Thymus (tissue), 14 donors: ENCODE results near the gene TIMM21. TPM values are rescaled to one million over a fixed set of nuclear protein-coding genes. Genes with fewer than 3 reads are reported as not detected.
A peak's percentile ranks its signal among the peaks of the same experiment; 100 is the strongest.

ENCODE experiments used
- DNase-seq, 9 donors: peaks; one replicate each; pipeline ENCODE4 v3.0.0-alpha.2; 2013; ENCODE audit warnings: low spot score in 9 of 9, low read depth in 6 of 9, missing footprints in 1 of 9
- H3K27ac ChIP-seq, 2 donors: one replicate each; pipeline ENCODE4 v1.5.1; 2013; ENCODE audit warnings: control low read depth in 1 of 2, low read depth in 1 of 2, low read length in 1 of 2, mild to moderate bottlenecking in 1 of 2, moderate library complexity in 1 of 2
- H3K27me3 ChIP-seq, 2 donors: one replicate each; pipeline ENCODE4 v1.5.1; 2013; ENCODE audit warnings: low read length in 1 of 2; ENCODE audit not compliant: control insufficient read depth in 2 of 2, insufficient read depth in 1 of 2
- H3K36me3 ChIP-seq, 2 donors: one replicate each; pipeline ENCODE4 v1.5.1; 2013; ENCODE audit warnings: low read length in 1 of 2, mild to moderate bottlenecking in 1 of 2, moderate library complexity in 1 of 2; ENCODE audit not compliant: control insufficient read depth in 2 of 2, insufficient read depth in 2 of 2
- H3K4me1 ChIP-seq, 2 donors: one replicate each; pipeline ENCODE4 v1.5.1; 2013; ENCODE audit warnings: low read length in 2 of 2; ENCODE audit not compliant: control insufficient read depth in 2 of 2, insufficient read depth in 2 of 2
- H3K4me3 ChIP-seq, 2 donors: one replicate each; pipeline ENCODE4 v1.5.1; 2013; ENCODE audit warnings: low read length in 2 of 2, control low read depth in 1 of 2, mild to moderate bottlenecking in 1 of 2
- H3K9me3 ChIP-seq, 2 donors: one replicate each; pipeline ENCODE4 v1.5.1; 2013; ENCODE audit warnings: low read length in 1 of 2, mild to moderate bottlenecking in 1 of 2; ENCODE audit not compliant: control insufficient read depth in 2 of 2, insufficient read depth in 1 of 2
- WGBS: extraction: QIAGEN DNeasy Blood & Tissue Kit; methylation state at CpG from one replicate; pipeline ENCODE4 v1.1.7; 2013; 5-methylcytosine and 5-hydroxymethylcytosine counted together
- long read RNA-seq, 10 donors: transcript quantifications; one replicate each; lab custom pipeline, GENCODE V29; 2026
- polyA plus RNA-seq: library from polyadenylated mRNA; stranded (reverse); fragments of 200-250 nt; gene quantifications from one replicate; pipeline ENCODE4 v1.2.3, GENCODE V29; 2013
- total RNA-seq: library from RNA; stranded (reverse); fragments of 120-200 nt; gene quantifications from one replicate; pipeline ENCODE4 v1.2.4, GENCODE V29; 2013
- donor health status: healthy.

The TIMM21 gene, protein sequence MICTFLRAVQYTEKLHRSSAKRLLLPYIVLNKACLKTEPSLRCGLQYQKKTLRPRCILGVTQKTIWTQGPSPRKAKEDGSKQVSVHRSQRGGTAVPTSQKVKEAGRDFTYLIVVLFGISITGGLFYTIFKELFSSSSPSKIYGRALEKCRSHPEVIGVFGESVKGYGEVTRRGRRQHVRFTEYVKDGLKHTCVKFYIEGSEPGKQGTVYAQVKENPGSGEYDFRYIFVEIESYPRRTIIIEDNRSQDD
- total RNA-seq (34.5 TPM), polyA plus RNA-seq (19.7 TPM)
- long read RNA-seq, donor 1, partial matches to known transcripts = 0 of 3 reads
- long read RNA-seq, donor 1, other reads (novel, unspliced or antisense) = 0 of 3 reads
- long read RNA-seq, donor 2, transcript TIMM21-201 (6 exons, 3,095 nt) = major isoform, 27 of 32 reads
- long read RNA-seq, donor 2, partial matches to known transcripts = 5 of 32 reads
- long read RNA-seq, donor 2, other reads (novel, unspliced or antisense) = 0 of 32 reads
- long read RNA-seq, donor 3, transcript TIMM21-201 (6 exons, 3,095 nt) = major isoform, 17 of 31 reads
- long read RNA-seq, donor 3, partial matches to known transcripts = 9 of 31 reads
- long read RNA-seq, donor 3, other reads (novel, unspliced or antisense) = 0 of 31 reads
- long read RNA-seq, donor 4, partial matches to known transcripts = 0 of 4 reads
- long read RNA-seq, donor 4, other reads (novel, unspliced or antisense) = 0 of 4 reads
- long read RNA-seq, donor 5, transcript TIMM21-205 (3 exons, 579 nt) = minor isoform, 5 of 32 reads
- long read RNA-seq, donor 5, transcript TIMM21-201 (6 exons, 3,095 nt) = major isoform, 18 of 32 reads
- long read RNA-seq, donor 5, partial matches to known transcripts = 5 of 32 reads
- long read RNA-seq, donor 5, other reads (novel, unspliced or antisense) = 0 of 32 reads
- long read RNA-seq, donor 6, transcript TIMM21-201 (6 exons, 3,095 nt) = major isoform, 9 of 11 reads
- long read RNA-seq, donor 6, partial matches to known transcripts = 0 of 11 reads
- long read RNA-seq, donor 6, other reads (novel, unspliced or antisense) = 0 of 11 reads
- long read RNA-seq, donor 7, transcript TIMM21-201 (6 exons, 3,095 nt) = major isoform, 6 of 9 reads
- long read RNA-seq, donor 7, partial matches to known transcripts = 0 of 9 reads
- long read RNA-seq, donor 7, other reads (novel, unspliced or antisense) = 0 of 9 reads
- long read RNA-seq, donor 8, partial matches to known transcripts = 0 of 3 reads
- long read RNA-seq, donor 8, other reads (novel, unspliced or antisense) = 0 of 3 reads
- long read RNA-seq, donor 9, transcript TIMM21-201 (6 exons, 3,095 nt) = major isoform, 6 of 10 reads
- long read RNA-seq, donor 9, partial matches to known transcripts = 0 of 10 reads
- long read RNA-seq, donor 9, other reads (novel, unspliced or antisense) = 0 of 10 reads
- long read RNA-seq, donor 10, transcript TIMM21-201 (6 exons, 3,095 nt) = major isoform, 5 of 9 reads
- long read RNA-seq, donor 10, partial matches to known transcripts = 0 of 9 reads
- long read RNA-seq, donor 10, other reads (novel, unspliced or antisense) = 0 of 9 reads

GRCh38 chr18:74147779-74148542 lies at the start of gene TIMM21, which contains the start of gene FBXO15:
Gene TIMM21 (plus strand): TSS chr18:74148523. CDS start chr18:74148809, 286 bp downstream.
Gene FBXO15 (minus strand): TSS chr18:74147834. CDS start chr18:74147785, 49 bp downstream.
- whole genome bisulfite sequencing = under 1% methylated on average over 58 of the region's 58 CpGs
- peaks cover 7 to 10% of the 10 kb centered on the region in 2 donors for H3K36me3 ChIP-seq
- peak; percentile 94 to 98 (median 96) for DNase-seq
- peak within 1 kb of the TSS; percentile 94 to 100 for H3K27ac ChIP-seq
- no peaks in the 10 kb centered on the region for H3K9me3 ChIP-seq
- H3K4me3 ChIP-seq = peak within 1 kb of the TSS; percentile 61 to 98
- H3K27me3 ChIP-seq = peaks cover 0 to 2% of the 10 kb centered on the region in 2 donors
- peaks cover 10 to 22% of the 10 kb centered on the region in 2 donors for H3K4me1 ChIP-seq

DNA sequence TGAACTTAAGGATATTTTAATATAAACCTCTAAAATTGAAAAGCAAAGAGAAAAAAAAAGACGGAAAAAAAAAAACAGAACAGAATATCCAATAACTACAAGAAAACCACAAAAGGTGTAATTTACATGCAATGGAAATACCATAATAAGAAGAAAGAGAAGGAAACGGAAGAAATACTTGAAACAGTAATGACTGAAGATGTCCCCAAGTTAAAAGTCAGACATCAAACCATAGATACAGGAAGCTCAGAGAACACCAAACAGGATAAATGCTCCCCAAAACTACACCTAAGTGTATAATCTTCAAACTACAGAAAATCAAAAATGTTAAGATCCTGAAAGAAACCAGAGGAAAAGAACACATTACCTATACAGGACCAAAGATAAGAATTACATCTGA lies 39.9 kb upstream of the TIMM21 start:
- Histone ChIP-seq H3K27ac (no peak overlapping the region), H3K36me3 (no peaks in the 10 kb centered on the region), H3K4me1 (no peaks in the 10 kb centered on the region), H3K9me3 (no peaks in the 10 kb centered on the region), H3K27me3 (no peaks in the 10 kb centered on the region), H3K4me3 (no peak overlapping the region)
- DNase-seq = no peak
- WGBS = 86% methylated on average over 2 of the region's 2 CpGs

GRCh38 chr18:74110149-74110548 lies 38.2 kb upstream of the TIMM21 start:
- no peaks in the 10 kb centered on the region for H3K27me3 ChIP-seq
- H3K4me3 ChIP-seq = no peak overlapping the region
- no peak for DNase-seq
- WGBS = 100% methylated on average over 1 of the region's 1 CpG
- no peaks in the 10 kb centered on the region for H3K36me3 ChIP-seq
- no peak overlapping the region for H3K27ac ChIP-seq
- peaks cover 0 to 5% of the 10 kb centered on the region in 2 donors for H3K4me1 ChIP-seq
- no peaks in the 10 kb centered on the region for H3K9me3 ChIP-seq

- H3K4me3 ChIP-seq = no peak overlapping the region
- DNase-seq = no peak
- no peaks in the 10 kb centered on the region for H3K27me3 ChIP-seq
- H3K9me3 ChIP-seq = no peaks in the 10 kb centered on the region
- WGBS = 95% methylated on average over 4 of the region's 4 CpGs
- no peaks in the 10 kb centered on the region for H3K36me3 ChIP-seq
- no peak overlapping the region for H3K27ac ChIP-seq
- H3K4me1 ChIP-seq = peaks cover 0 to 5% of the 10 kb centered on the region in 2 donors
Measured at GRCh38 chr18:74110976-74111375, 37.3 kb upstream of the TIMM21 start.

- no peak overlapping the region for H3K4me3 ChIP-seq
- DNase-seq = peak in 2 of 9 donors; percentile 8 to 25
- H3K9me3 ChIP-seq = no peaks in the 10 kb centered on the region
- H3K4me1 ChIP-seq = peaks cover 3 to 10% of the 10 kb centered on the region in 2 donors
- H3K36me3 ChIP-seq = no peaks in the 10 kb centered on the region
- H3K27me3 ChIP-seq = no peaks in the 10 kb centered on the region
- H3K27ac ChIP-seq = no peak overlapping the region
Measured at GRCh38 chr18:74113711-74114110, 34.6 kb upstream of the TIMM21 start.

GRCh38 chr18:74114116-74114515 lies 34.2 kb upstream of the TIMM21 start:
- H3K36me3 ChIP-seq = no peaks in the 10 kb centered on the region
- peaks cover 3 to 10% of the 10 kb centered on the region in 2 donors for H3K4me1 ChIP-seq
- 98% methylated on average over 1 of the region's 1 CpG for WGBS
- no peak overlapping the region for H3K4me3 ChIP-seq
- H3K27ac ChIP-seq = no peak overlapping the region
- no peaks in the 10 kb centered on the region for H3K9me3 ChIP-seq
- H3K27me3 ChIP-seq = no peaks in the 10 kb centered on the region
- no peak for DNase-seq

DNA sequence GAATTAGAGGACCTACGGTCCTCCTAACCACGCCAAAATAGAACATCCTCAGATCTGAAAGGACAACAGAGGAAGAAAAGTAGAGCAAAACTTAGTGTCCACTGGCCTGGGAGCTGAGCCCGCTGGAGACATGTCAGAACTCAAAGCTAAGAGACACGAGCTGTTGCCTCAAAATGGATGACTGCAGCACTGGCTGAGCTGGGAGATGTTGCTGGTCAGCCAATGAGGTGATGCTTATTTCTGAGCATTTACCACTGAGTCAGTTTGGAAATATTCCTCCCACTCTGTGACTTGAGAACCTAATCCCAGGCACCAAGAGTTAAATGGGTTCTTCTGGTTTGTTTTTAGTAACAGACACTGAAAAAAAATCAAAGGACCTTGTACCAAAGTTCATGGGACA lies 33.3 kb upstream of the TIMM21 start:
- Histone ChIP-seq H3K27ac (no peak overlapping the region), H3K27me3 (no peaks in the 10 kb centered on the region), H3K4me1 (peaks cover 3 to 10% of the 10 kb centered on the region in 2 donors), H3K9me3 (no peaks in the 10 kb centered on the region), H3K36me3 (no peaks in the 10 kb centered on the region), H3K4me3 (no peak overlapping the region)
- DNase-seq = no peak
- WGBS = 95% methylated on average over 4 of the region's 4 CpGs
